NCI-H2196 (cell line): ENCODE measurements around the gene OR2F1.
"Not testable (repeated sequence)": the region's sequence is repeated elsewhere in the genome, so short reads cannot be mapped to it uniquely, and the experiment has no call there.

ENCODE experiments used
- DNase-seq: peaks from one replicate; lab custom pipeline; 2025; ENCODE audit not compliant: unreplicated experiment; lab: John Stamatoyannopoulos, UW

OR2F1 gene

DNA sequence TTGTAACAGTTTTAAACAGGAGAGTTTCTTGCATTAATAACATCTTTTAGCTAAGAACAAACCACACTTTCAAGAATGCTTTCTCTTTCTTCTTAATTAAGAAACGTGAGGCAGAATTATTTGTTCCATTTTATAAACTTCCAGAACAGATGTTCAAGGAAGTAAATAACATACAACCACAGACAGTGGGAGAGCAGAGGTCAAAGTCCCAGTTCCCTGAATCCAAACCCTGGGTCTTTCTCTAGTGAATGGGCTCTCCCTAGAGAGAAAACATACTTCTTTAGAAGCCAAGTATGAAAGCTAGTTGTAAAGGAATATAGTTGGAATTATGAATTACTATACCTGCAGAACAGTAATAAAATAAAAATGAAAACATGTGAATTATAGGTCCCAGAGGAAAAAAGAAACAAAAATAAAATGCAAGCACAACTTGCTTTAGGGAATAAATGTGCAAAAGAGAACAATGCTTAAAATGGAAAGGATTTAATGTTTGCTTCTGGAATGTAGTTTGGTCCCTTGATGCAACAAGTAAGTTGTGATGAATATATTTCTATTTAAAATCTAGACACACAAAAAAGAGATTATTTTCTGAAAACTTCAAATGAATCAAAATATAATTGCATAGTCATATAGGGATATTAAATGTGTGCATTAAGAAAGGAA lies 51.5 kb downstream of the OR2F1 start:
- no peak for DNase-seq

DNA sequence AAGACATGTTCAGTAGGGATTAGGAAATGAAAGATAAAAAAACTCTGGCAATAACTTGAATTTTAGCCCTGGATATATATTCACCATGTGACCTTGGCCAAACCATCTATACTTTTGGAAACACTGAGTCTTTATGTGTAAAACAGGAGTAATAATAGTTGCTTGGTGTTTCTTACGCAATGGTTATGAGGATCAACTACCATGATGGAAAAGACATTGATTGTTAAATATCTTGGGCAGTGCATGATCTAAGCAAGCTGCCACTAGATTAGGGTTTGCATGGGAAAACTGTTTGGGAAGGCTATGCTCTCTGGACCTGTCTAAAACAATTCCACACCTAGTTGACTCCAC lies 52.0 kb downstream of the OR2F1 start:
- no peak for DNase-seq

DNA sequence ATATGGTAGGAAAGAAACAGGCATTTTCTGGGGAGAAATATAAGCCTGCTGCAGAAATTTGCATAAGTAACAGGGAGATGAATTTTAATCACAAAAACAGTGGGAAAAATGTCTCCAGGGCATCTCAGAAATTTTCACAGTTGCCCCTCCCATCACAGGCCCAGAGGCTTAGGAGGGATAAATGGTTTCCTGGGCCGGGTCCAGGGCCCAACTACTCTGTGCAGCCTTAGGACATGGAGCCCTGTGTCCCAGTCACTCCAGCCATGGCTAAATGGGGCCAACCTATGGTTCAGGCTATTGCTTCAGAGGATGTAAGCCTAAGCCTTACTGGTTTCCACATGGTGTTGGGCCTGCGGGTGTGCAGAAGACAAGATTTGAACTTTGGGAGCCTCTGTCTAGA lies 54.7 kb downstream of the OR2F1 start:
- no peak for DNase-seq

DNA sequence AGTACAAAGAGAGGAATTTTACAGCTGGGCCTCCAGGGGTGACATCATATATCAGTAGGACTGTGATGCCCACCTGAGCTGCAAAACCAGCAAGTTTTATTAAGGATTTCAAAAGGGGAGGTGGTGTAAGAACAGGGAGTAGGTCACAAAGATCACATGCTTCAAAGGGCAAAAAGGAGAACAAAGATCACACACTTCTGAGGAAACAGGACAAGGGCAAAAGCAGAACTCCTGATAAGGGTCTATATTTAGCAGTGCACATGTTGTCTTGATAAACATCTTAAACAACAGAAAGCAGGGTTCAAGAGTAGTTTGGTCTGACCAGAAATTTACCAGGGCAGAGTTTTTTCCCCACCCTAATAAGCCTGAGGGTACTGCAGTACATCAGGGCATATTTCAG lies 55.4 kb downstream of the OR2F1 start:
- DNase-seq: not testable (repeated sequence)

DNA sequence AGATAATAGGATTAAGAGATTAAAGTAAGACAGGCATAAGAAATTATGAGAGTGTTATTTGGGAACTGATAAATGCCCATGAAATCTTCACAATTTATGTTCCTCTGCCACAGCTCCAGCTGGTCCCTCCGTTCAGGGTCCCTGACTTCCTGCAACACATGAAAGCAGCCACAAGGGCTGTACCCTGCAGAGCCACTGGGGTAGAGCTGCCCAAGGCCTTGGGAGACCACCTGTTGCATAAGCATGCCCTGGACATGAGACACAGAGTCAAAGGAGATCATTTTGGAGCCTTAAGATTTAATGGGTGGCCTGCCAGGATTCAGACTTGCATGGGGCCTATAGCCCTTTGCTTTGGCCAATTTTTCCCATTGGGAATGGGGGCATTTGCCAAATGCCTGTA lies 56.2 kb downstream of the OR2F1 start:
- not testable (repeated sequence) for DNase-seq

DNA sequence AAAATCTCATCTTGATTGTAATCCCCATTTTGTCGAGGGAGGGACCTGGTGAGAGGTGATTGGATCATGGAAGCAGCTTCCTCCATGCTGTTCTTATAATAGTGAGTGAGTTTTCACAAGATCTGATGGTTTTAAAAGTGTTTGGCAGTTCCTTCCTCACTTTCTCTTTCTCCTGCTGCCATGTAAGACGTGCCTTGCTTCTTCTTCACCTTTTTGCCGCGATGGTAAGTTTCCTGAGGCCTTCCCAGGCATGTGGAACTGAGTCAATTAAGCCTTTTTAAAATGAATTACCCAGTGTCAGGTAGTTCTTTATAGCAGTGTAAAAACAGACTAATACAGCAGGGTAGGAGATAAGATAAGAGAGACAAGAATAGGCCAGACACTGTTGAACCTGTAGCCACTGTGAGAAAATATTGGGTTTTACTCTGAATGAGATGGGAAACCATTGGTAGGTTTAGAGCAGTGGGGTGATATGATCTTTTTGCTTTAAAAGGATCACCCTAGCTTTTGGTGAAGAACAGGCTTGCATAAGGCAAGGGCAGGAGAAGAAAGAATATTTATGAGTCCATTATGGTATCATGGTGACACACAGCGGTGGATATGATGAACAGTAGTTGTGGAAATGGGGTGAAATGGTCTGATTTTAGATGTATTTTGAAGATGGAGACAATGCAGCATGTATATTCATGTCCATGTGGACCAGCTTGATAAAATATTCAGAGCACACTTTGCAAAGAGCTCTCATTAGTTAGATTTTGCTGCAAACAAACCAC lies 57.0 kb downstream of the OR2F1 start:
- DNase-seq: no peak
